Testis (tissue), 2 donors: ENCODE results near the gene SLC9A3.

Experiments
- CTCF ChIP-seq, 3 experiments: fragments of 450-650 bp in 2 of 3; fragments of 200-600 bp in 1 of 3; sonication (generic) in 1 of 3; IDR thresholded peaks; one replicate each; pipeline ENCODE4 v1.5.1; 2016 to 2019; ENCODE audit warnings: antibody characterized with exemption in 3 of 3, mild to moderate bottlenecking in 2 of 3, moderate library complexity in 1 of 3
- POLR2A ChIP-seq: fragments of 450-650 bp; IDR thresholded peaks from one replicate; pipeline ENCODE4 v1.6.1; 2017; ENCODE audit warnings: antibody characterized with exemption, mild to moderate bottlenecking, moderate library complexity

GRCh38 chr5:545641-546375 lies 21.6 kb upstream of the SLC9A3 start:
- TF ChIP-seq CTCF (IDR thresholded peaks at IDR 0.05), result no peak
- TF ChIP-seq POLR2A, result no peak
